ENCODE data around the gene CILP.

- no peak for TF ChIP-seq POLR2AphosphoS5 (IDR thresholded peaks at IDR 0.05)
- TF ChIP-seq CTCF (IDR thresholded peaks at IDR 0.05): no peak
Measured at GRCh38 chr15:65254758-65255157, 43.5 kb upstream of the CILP start.

Data from esophagus muscularis mucosa (tissue), 3 donors.